Activated T-helper 9 cell treated with anti-CD3 and anti-CD28 coated beads, Interleukin-2, amount 50 U/mL, for 16 hours (primary cell): Measurements from ENCODE around the gene PITPNM1.
"Not testable (repeated sequence)": the region's sequence is repeated elsewhere in the genome, so short reads cannot be mapped to it uniquely, and the experiment has no call there.

ENCODE experiments used
- DNase-seq: peaks from one replicate; pipeline ENCODE4 v3.0.0-alpha.2; 2020; ENCODE audit warnings: low read depth

Gene PITPNM1

DNA sequence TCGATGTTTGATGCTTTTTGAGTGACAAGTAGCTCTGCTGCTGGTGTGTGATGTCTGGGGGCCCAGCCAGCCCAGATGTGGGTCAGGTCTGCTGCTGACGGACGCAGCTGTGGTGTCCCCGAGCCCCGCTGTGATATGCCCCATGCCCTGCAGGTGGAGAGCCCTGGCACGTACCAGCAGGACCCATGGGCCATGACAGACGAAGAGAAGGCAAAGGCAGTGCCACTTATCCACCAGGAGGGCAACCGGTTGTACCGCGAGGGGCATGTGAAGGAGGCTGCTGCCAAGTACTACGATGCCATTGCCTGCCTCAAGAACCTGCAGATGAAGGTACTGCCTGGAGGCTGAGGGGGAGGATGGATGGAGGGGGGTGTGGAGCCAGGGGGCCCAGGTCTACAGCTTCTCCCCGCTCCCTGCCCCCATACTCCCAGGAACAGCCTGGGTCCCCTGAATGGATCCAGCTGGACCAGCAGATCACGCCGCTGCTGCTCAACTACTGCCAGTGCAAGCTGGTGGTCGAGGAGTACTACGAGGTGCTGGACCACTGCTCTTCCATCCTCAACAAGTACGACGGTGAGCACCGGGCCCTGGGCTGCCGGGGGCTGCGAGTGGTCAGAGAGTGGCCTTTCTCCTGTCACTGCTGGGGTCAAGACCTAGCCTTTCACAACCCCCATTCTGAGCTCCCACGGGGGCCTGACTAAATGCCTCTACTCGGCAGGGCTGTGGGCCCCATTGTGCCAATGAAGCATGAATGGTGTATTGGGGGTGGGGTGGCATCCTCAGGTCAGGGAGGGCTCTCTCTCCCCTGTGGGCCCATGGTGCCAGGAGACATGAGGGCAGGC, 15.1 kb downstream of the PITPNM1 start:
- no peak for DNase-seq

- DNase-seq, result no peak
These were observed 15.8 kb downstream of the PITPNM1 start for GRCh38 chr11:67489203-67489884.

GRCh38 chr11:67486481-67487195, 18.5 kb downstream of the PITPNM1 start:
- peak; percentile 50 for DNase-seq

DNA sequence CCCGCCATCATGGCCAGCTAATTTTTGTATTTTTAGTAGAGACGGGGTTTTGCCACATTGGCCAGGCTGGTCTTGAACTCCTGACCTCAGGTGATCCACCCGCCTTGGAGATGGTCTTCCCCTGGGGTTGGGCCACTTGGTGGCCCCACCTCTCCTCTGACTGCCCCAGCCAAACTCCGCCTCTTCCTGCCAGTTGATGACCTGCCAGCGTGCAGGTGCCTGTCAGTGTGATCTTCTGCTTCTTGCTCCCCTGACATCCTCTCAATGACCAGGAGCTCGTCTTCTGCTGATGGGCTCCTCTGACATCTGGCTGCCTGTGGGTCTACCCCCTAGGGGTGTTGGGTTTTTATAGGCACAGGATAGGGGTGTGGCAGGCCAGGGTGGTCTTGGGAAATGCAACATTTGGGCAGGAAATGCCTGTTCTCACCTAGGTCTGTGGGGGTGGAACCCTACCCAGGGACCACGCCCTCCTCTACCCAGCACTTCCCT, 19.2 kb downstream of the PITPNM1 start:
- not testable (repeated sequence) for DNase-seq

DNA sequence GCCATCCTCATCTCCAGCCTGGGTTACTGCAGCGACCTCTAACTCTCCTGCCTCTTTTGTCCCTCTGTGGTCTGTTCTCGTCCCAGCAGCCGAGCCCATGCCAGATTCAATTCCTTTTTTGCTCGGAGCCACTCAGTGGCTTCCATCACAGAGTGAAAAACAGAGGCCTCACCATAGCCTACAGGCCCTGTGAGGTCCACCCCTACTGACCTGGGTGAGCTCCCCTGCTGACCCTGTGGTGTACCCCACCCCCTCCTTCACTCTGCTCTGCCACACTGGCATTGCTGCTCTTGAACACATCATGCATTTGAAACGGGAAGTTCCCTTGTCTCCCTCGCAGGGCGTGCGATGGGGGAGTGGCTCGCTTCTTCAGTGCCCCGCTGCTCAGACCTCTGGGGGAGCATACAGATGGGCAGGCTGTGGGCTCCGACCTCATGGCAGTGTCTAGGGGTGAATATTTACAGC, 20.3 kb downstream of the PITPNM1 start:
- DNase-seq, result peak; percentile 54

DNA sequence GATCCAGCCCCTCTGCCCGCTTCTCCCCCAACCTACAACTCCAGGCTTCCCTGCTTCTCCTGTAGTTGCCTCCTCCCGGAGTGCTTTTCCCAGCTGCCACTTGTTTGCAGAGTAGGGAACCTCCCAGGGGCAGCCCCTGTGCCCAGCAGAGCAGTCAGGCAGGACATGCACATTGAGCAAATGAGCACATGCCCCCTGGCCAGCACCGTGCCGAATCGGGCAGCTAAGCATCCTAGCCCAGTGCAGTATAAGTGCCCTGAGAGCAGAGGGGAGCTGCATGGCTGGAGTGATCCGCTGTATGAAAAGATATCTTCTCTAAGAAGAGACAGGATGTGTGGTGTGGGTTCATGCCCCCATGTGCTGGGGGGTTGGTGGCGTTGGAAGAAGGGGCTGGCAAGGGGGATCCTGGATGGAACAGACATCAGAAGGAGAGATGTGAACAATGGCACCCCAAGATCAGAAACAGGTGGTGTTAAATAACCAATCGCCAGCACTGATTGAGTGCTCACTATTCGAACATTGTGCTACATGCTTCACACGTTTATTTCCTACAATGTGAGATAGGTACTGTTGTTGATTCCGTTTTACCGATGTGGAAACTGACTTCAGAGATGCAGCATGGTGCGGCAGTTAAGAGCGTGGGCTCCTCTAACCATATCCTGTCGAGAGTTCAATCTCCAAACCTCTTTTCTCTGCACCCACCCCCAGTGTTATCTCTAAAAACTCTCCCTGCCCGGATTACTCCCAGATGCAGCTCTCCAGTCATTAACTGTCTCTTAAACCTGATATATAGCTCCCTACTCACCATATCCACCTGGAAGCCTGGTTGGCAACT, 21.1 kb downstream of the PITPNM1 start:
- DNase-seq, result no peak

DNA sequence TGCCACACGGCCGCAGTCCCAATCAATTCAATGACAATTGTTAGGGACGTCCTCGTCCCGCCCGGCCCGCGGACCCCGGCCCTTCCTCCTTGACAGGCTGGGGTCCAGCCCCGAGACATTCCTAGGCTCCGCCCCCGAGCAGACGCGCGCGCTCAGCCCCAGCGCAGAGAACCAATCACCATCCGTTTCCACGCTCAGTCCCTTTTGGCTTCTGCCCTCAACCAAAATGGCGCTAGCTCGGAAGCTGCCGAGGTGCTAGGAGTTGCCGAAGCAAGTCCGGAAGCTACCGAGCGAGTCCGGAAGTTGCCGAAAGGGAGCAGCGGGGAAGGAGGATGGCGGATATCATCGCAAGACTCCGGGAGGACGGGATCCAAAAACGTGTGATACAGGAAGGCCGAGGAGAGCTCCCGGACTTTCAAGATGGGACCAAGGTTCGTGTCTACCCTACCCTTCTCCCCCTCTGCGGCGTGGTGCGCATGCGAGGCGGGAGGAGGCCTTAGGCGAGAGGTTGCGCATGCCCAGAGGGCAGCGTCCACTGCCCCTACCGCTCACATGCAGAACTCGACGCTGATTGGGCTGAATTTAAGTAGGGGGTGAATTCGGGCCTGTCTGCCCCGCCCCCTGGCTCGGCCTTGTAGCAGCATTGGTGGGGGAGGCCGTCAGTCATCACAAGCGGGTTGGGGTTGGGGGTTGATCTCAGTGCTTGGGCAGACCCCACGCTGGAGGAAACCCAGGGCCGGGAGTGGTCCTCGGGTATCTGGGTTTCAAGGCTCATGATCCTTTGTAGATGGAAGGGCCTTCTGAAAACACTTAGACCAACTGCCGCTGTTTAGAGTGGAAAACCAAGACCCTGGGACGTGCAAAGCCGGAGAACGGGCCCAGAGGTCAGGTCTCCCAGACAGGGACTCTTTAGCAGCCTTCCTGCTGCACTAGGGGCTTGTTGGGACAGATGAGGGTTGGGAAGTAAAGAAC, 22.1 kb downstream of the PITPNM1 start, which contains the start of gene AIP:
TSS of gene AIP (plus strand) at position 200 of the 972 bp plus-strand sequence. CDS start at position 333, 133 bp downstream.
- peak; percentile 93 for DNase-seq

DNA sequence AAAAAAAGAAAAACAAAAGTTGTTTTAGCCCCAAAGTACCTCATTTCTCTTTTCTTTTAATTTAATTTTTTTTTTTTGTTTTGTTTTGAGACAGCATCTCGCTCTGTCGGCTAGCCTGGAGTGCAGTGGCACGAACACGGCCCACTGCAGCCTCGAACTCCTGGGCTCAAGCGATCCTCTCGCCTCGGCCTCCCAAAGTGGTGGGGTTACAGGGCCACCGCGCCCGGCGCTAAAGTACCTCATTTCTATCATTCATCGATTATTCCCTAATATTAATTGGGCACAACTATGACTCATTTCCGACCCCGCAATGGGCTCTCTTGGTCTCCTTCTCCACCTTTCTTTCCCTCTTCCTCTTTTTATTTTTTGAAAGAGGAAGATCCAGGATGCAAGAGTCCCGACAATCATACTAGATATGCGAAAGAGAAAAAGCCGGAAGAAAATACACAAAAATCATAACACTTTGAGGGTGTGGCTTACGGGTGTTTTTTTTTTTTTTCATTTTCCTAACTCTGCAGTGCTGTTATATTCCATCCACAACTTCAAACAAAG, 22.8 kb downstream of the PITPNM1 start:
- DNase-seq, result no peak

GRCh38 chr11:67477344-67478050, 27.7 kb downstream of the PITPNM1 start:
- DNase-seq, result not testable (repeated sequence)

DNA sequence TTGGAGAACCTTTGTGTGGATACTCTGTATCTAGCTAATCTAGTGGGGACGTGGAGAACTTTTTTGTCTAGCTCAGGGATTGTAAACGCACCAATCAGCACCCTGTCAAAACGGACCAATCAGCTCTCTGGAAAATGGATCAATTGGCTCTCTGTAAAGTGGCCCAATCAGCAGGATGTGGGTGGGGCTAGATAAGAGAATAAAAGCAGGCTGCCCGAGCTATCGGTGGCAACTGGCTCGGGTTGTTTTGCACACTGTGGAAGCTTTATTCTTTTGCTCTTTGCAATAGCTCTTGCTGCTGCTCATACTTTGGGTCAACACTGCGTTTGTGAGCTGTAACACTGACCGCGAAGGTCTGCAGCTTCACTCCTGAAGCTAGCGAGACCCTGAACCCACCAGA, 28.5 kb downstream of the PITPNM1 start:
- DNase-seq, result not testable (repeated sequence)

GRCh38 chr11:67472882-67473281, 32.3 kb downstream of the PITPNM1 start:
- no peak for DNase-seq

DNA sequence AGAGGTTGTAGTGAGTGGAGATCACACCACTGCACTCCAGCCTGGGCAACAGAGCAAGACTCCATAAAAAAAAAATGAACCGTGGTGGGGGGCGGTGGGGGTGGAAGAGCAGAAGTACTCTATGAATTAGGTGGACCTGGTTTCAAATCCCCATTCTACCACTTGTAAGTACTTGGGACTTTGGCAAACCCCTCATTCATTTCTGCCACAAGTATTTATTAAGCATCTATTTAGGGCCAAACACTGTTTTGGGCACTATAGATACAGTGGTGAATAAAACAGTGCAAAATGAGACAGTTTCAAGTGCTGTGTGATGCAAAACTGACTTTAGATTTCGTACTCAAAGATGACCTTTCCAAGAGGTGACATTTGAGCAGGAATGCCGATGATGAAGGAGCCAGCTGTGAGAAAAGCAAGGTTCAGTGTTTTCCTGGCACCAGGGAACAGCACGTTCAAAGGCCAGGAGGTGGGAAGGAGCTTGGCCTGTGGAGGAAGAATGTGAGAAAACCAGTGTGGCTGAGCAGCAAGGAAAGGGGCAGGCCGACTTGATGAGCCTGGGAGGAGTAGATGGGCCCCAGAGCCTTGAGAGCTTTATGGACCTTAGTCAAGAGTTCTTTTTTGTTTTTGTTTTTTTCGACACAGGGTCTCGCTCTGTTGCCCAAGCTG, 34.7 kb downstream of the PITPNM1 start:
- DNase-seq, result no peak

- no peak for DNase-seq
These were observed 35.7 kb downstream of the PITPNM1 start for GRCh38 chr11:67469508-67469811.

GRCh38 chr11:67468759-67469507, 36.2 kb downstream of the PITPNM1 start, which contains the start of gene TMEM134:
Gene TMEM134, minus strand, starts transcription at chr11:67469251. Its CDS starts 59 bp downstream, at chr11:67469192.
- peak; percentile 88 for DNase-seq

DNA sequence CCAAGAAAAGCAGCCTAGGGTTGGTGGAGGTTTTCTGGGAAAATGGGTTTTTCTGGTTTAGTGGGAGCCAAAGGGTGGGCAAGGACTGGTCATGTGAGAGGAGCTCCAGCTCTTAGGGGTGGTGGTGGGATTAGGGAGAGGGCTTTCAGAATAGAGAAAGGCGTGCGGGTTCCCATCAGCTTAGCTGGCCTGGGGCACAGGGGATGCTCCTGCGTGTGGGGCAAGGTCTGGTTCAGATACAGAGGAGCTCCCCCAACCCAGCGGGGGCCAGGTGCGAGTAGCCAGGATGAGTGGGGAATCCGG, 36.8 kb downstream of the PITPNM1 start:
- no peak for DNase-seq

DNA sequence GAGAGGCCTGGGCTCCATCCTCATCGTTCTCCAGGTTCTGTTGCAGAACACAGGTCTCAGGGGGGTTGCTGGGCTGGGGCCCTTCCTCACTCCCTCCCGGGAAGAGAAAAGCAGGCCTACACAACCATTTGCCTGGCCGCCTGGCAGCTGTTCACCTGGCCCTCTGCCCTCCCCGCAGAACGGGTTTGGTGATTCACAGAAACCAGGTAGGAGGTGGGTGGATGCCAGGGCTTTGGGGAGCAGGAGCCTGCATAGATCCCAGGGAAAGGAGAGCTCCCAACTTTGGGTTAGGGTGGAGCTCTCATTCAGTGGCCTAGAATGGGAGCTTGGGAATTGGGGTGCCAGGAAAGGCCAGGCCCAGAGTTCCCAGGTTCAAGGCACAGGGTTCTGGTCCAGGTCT, 37.1 kb downstream of the PITPNM1 start:
- no peak for DNase-seq

GRCh38 chr11:67466962-67467771, 38.0 kb downstream of the PITPNM1 start:
- DNase-seq, result no peak
